ENCODE measurements around the gene C1QTNF8. TPM values are rescaled to one million over a fixed set of nuclear protein-coding genes. Genes with fewer than 3 reads are reported as not detected.

The C1QTNF8 gene
- total RNA-seq, 1 experiment from 2014 or later: 0.27 TPM

- no peak for TF ChIP-seq CTCF (IDR thresholded peaks at IDR 0.05 in 2 of 3, conservative IDR thresholded peaks at IDR 0.05 in 1 of 3; ENCODE audit: borderline replicate concordance in 1 of 3, insufficient read depth in 1 of 3, low read depth in 2 of 3, low read length in 2 of 3)
- no peak for TF ChIP-seq FOSL1 (IDR thresholded peaks at IDR 0.05; ENCODE audit: low read depth)
Measured at GRCh38 chr16:1133810-1134520, 37.9 kb upstream of the C1QTNF8 start (continued).

GRCh38 chr16:1133271-1133670 lies 37.2 kb upstream of the C1QTNF8 start:
- no peaks in the 10 kb centered on the region for H3K79me2 ChIP-seq (ENCODE audit: insufficient read depth, low read length)
- no peak overlapping the region for H3K27ac ChIP-seq (ENCODE audit: low read depth, low read length)
- intact Hi-C loops (cut with micrococcal nuclease): no loop called here
- BruUV-seq (replicated peaks): no TSS peak
- H3K36me3 ChIP-seq (ENCODE audit: control insufficient read depth in 1 of 2, insufficient read depth in 2 of 2, low read length in 2 of 2): no peaks in the 10 kb centered on the region
- RAD21 ChIA-PET (ENCODE audit: low non-redundant PET in 1 of 2, low total read pairs in 2 of 2, uncharacterized antibody in 2 of 2, unreplicated experiment in 2 of 2): no interaction called here
- H3K4me1 ChIP-seq (ENCODE audit: control insufficient read depth in 1 of 2, insufficient read depth in 2 of 2, low read length in 2 of 2): peaks cover 0 to 5% of the 10 kb centered on the region in 2 experiments; a peak in 1 of 4 replicates
- H3K4me2 ChIP-seq (ENCODE audit: low read length): no peak overlapping the region
- H3K9ac ChIP-seq (ENCODE audit: low read length): no peak overlapping the region
- CTCF ChIA-PET: no interaction called here
- no peaks in the 10 kb centered on the region for H3K9me3 ChIP-seq (ENCODE audit: control insufficient read depth in 1 of 2, insufficient read depth in 1 of 2, low read depth in 1 of 2, low read length in 2 of 2)
- no peak overlapping the region for H3K4me3 ChIP-seq (replicated peaks in 1 of 2; ENCODE audit: low read depth in 1 of 2, low read length in 2 of 2)
- no peak overlapping the region for H2AFZ ChIP-seq (ENCODE audit: low read depth, low read length, poor library complexity, severe bottlenecking)
- H3K27me3 ChIP-seq (ENCODE audit: insufficient read depth, low read length): no peaks in the 10 kb centered on the region
- POLR2A ChIA-PET: no interaction called here
- DNase-seq (ENCODE audit: low read depth, low spot score): no peak
- H3K9me2 ChIP-seq (ENCODE audit: insufficient read depth): no peaks in the 10 kb centered on the region
- no peaks in the 10 kb centered on the region for H4K20me1 ChIP-seq (ENCODE audit: insufficient read depth)
- ATAC-seq: no peak
- TF ChIP-seq EZH2 (IDR thresholded peaks at IDR 0.05) (no peak), SIN3A (IDR thresholded peaks at IDR 0.05; ENCODE audit: low read depth) (no peak), SP1 (IDR thresholded peaks at IDR 0.05; ENCODE audit: low read depth) (no peak), ATF3 (IDR thresholded peaks at IDR 0.05) (no peak), JUND (IDR thresholded peaks at IDR 0.05) (no peak), EGR1 (IDR thresholded peaks at IDR 0.05; ENCODE audit: low read depth) (no peak), SRF (IDR thresholded peaks at IDR 0.05; ENCODE audit: low read depth) (no peak), CTCF (IDR thresholded peaks at IDR 0.05 in 2 of 3, conservative IDR thresholded peaks at IDR 0.05 in 1 of 3; ENCODE audit: borderline replicate concordance in 1 of 3, insufficient read depth in 1 of 3, low read depth in 2 of 3, low read length in 2 of 3) (no peak), REST (IDR thresholded peaks at IDR 0.05; ENCODE audit: low read depth) (no peak), CBX3 (IDR thresholded peaks at IDR 0.05; ENCODE audit: low read depth) (no peak), ELF1 (IDR thresholded peaks at IDR 0.05; ENCODE audit: borderline replicate concordance, low read depth) (no peak), TCF7L2 (IDR thresholded peaks at IDR 0.05; ENCODE audit: borderline replicate concordance, extremely low read depth, insufficient read depth, insufficient read length) (no peak), EZH2phosphoT487 (IDR thresholded peaks at IDR 0.05; ENCODE audit: borderline replicate concordance) (no peak)
